Stimulated activated CD8-positive, alpha-beta memory T cell treated with anti-CD3 and anti-CD28 coated beads, Interleukin-4, amount 100 ng/mL, for 4 hours (primary cell): ENCODE measurements around the gene TUBB4B.

Experiments used
- DNase-seq, 2 donors: peaks; one replicate each; pipeline ENCODE4 v3.0.0-alpha.2; 2020; ENCODE audit warnings: low read depth in 2 of 2, low spot score in 1 of 2

TUBB4B gene

GRCh38 chr9:137293094-137293481 lies 52.0 kb downstream of the TUBB4B start:
- DNase-seq: no peak
